ENCODE data around the gene MAP2K7. TPM values are rescaled to one million over a fixed set of nuclear protein-coding genes. Genes with fewer than 3 reads are reported as not detected.
A peak's percentile ranks its signal among the peaks of the same experiment; 100 is the strongest.
"Not testable (repeated sequence)": the region's sequence is repeated elsewhere in the genome, so short reads cannot be mapped to it uniquely, and the experiment has no call there.

Gene MAP2K7
- total RNA-seq, 1 experiment from 2014 or later: 13.0 TPM

GRCh38 chr19:7883105-7883504, 20.6 kb upstream of the MAP2K7 start:
- DNase-seq (ENCODE audit: low read depth): no peak

- DNase-seq (ENCODE audit: low read depth): no peak
These were observed 19.7 kb upstream of the MAP2K7 start for GRCh38 chr19:7883796-7884570.

GRCh38 chr19:7885818-7886217, 17.9 kb upstream of the MAP2K7 start:
- no peak for DNase-seq (ENCODE audit: low read depth)

GRCh38 chr19:7887408-7888144, 16.1 kb upstream of the MAP2K7 start:
- no peak for DNase-seq (ENCODE audit: low read depth)

- DNase-seq (ENCODE audit: low read depth): peak; percentile 15
These were observed 15.4 kb upstream of the MAP2K7 start, which contains the start of gene LRRC8E for GRCh38 chr19:7888145-7888825. TSS of gene LRRC8E (plus strand) at chr19:7888510. CDS start at chr19:7895604, 7,094 bp downstream.

- DNase-seq (ENCODE audit: low read depth): no peak
These were observed 14.9 kb upstream of the MAP2K7 start for GRCh38 chr19:7888826-7889217.

GRCh38 chr19:7893362-7894101, 10.1 kb upstream of the MAP2K7 start:
- DNase-seq (ENCODE audit: low read depth): not testable (repeated sequence)

- DNase-seq (ENCODE audit: low read depth): no peak
These were observed 8.9 kb upstream of the MAP2K7 start for GRCh38 chr19:7894612-7895309.

GRCh38 chr19:7895565-7895964, 8.1 kb upstream of the MAP2K7 start:
- DNase-seq (ENCODE audit: low read depth): no peak

GRCh38 chr19:7897292-7897691, 6.4 kb upstream of the MAP2K7 start:
- no peak for DNase-seq (ENCODE audit: low read depth)

- no peak for DNase-seq (ENCODE audit: low read depth)
These were observed 4.7 kb upstream of the MAP2K7 start for GRCh38 chr19:7898967-7899366.

- no peak for DNase-seq (ENCODE audit: low read depth)
These were observed 3.8 kb upstream of the MAP2K7 start for GRCh38 chr19:7899751-7900378.

- no peak for DNase-seq (ENCODE audit: low read depth)
These were observed 3.2 kb upstream of the MAP2K7 start for GRCh38 chr19:7900401-7900870.

GRCh38 chr19:7900931-7901330, 2.7 kb upstream of the MAP2K7 start:
- DNase-seq (ENCODE audit: low read depth): no peak

- DNase-seq (ENCODE audit: low read depth): no peak
These were observed 2.3 kb upstream of the MAP2K7 start for GRCh38 chr19:7901337-7901736.

- no peak for DNase-seq (ENCODE audit: low read depth)
These were observed 857 bp upstream of the MAP2K7 start for GRCh38 chr19:7902796-7903243.

- DNase-seq (ENCODE audit: low read depth): no peak
These were observed 670 bp downstream of the MAP2K7 start for GRCh38 chr19:7904074-7905020.

- DNase-seq (ENCODE audit: low read depth): no peak
These were observed 1.6 kb downstream of the MAP2K7 start for GRCh38 chr19:7905268-7905667.

GRCh38 chr19:7905859-7906258, 2.2 kb downstream of the MAP2K7 start:
- DNase-seq (ENCODE audit: low read depth): no peak
